Astrocyte (in vitro differentiated cells and primary cell): ENCODE results near the gene SIRPB1.

Source experiments
- EZH2 ChIP-seq: IDR thresholded peaks from 2 replicates; pipeline ENCODE4 v1.6.1; 2012; ENCODE audit warnings: mild to moderate bottlenecking, low read length, inconsistent platforms; ENCODE audit not compliant: insufficient read depth
- TF ChIP-seq, protein P1 (sequence below): IDR thresholded peaks from 2 replicates; pipeline ENCODE4 v1.5.1; 2011; ENCODE audit warnings: low read depth, mild to moderate bottlenecking, inconsistent platforms, low read length, moderate library complexity; ENCODE audit not compliant: insufficient read depth

- TF ChIP-seq, protein P1, sequence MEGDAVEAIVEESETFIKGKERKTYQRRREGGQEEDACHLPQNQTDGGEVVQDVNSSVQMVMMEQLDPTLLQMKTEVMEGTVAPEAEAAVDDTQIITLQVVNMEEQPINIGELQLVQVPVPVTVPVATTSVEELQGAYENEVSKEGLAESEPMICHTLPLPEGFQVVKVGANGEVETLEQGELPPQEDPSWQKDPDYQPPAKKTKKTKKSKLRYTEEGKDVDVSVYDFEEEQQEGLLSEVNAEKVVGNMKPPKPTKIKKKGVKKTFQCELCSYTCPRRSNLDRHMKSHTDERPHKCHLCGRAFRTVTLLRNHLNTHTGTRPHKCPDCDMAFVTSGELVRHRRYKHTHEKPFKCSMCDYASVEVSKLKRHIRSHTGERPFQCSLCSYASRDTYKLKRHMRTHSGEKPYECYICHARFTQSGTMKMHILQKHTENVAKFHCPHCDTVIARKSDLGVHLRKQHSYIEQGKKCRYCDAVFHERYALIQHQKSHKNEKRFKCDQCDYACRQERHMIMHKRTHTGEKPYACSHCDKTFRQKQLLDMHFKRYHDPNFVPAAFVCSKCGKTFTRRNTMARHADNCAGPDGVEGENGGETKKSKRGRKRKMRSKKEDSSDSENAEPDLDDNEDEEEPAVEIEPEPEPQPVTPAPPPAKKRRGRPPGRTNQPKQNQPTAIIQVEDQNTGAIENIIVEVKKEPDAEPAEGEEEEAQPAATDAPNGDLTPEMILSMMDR = no peak
- TF ChIP-seq EZH2 = no peak
Measured at GRCh38 chr20:1663917-1664316, 44.1 kb upstream of the SIRPB1 start.
